Measurements from ENCODE around the gene FBXO42.

The FBXO42 gene

DNA sequence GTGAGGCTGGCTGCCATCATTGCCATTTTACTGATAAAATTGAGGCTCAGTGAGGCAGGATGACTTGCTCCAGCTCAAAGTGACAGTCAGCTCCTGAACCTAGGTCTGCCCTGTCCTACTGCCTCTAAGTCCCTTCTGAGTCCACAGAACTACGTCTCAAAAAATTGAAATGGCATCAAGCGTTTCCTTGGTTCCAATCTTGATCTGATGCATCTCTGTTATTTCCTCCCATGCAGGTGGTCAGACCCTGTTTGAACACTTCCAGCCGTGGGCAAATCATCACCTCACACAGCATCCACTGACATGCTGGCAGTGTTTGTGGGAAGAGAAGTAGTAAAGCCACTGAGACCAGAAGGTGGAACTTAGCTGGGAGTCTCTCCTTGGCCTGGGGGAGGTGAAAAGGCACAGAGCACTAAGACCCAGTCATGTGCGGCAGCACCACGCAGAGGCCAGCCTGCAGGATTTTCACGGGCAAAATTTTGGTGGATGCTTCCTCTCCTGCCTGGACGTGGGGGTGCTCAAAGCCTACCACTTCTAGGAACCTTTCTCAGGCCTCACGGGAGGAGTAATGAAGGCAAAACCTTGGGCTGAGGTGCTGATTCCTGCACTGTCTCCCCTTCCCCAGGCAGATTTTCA is 107.5 kb downstream of the FBXO42 start:
- H3K4me1 ChIP-seq (ENCODE audit: insufficient read depth, low read length, severe bottlenecking), result peaks cover 18% of the 10 kb centered on the region
- H3K9ac ChIP-seq (ENCODE audit: low read length), result no peak overlapping the region
- H3K79me2 ChIP-seq (ENCODE audit: insufficient read depth, low read length), result no peaks in the 10 kb centered on the region
- no peak overlapping the region for H2AFZ ChIP-seq (ENCODE audit: low read length)
- peaks cover 17% of the 10 kb centered on the region; the same call in 1 of the 2 replicates for H3K36me3 ChIP-seq (ENCODE audit: insufficient read depth, low read length)
- no peak for TF ChIP-seq EZH2 (IDR thresholded peaks at IDR 0.05; ENCODE audit: borderline replicate concordance, low read length)
- no peak for TF ChIP-seq CTCF (IDR thresholded peaks at IDR 0.05; ENCODE audit: low read length)
- H4K20me1 ChIP-seq (ENCODE audit: insufficient read depth, low read length), result no peaks in the 10 kb centered on the region
- no peaks in the 10 kb centered on the region for H3K9me3 ChIP-seq (ENCODE audit: low read length)
- no peaks in the 10 kb centered on the region for H3K9me2 ChIP-seq (ENCODE audit: low read depth, low read length)
- no peak overlapping the region for H3K27ac ChIP-seq (ENCODE audit: low read depth, low read length, poor library complexity, severe bottlenecking)
- no peak overlapping the region for H3K4me2 ChIP-seq (ENCODE audit: low read length)
- H3K4me3 ChIP-seq (ENCODE audit: low read depth, low read length, poor library complexity, severe bottlenecking), result no peak overlapping the region
- H3F3A ChIP-seq (ENCODE audit: insufficient read depth, low read length), result peaks cover 7% of the 10 kb centered on the region; the same call in 1 of the 2 replicates
- no peaks in the 10 kb centered on the region for H3K27me3 ChIP-seq (ENCODE audit: insufficient read depth, low read length)

DNA sequence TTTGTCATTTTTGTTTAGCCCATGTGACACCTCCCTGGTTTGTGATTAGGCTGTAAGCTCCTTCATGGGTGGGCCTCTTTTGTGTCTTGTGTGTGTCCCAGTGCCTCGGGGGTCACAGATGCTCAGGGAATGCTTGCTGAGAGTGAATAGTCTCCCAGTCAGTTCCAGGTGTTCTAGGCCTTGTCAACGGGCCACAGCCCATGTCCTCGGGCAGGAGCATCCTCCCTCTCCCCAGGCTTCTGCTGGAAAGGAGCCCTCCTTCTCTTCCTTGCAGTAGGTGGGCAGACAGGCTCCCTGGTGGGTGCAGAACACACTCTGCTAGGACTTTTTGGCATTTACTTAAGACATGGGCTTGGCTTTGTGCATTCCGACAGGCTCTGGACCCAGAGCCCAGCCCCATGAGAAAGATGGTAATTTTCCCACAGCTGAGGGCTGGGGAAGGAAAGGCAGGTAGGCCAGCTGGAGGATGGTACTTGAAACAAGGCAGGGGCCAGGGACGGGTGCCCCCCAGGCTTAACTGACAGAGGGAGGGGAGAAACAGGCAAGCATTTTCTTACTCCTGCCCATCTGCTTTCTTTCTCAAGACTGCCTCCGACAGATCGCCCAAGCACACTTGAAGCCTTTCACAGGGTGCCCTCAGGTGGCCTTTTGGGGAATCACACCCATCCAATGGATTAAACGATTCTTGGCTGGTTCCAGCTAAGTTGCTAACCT is 108.2 kb downstream of the FBXO42 start:
- H2AFZ ChIP-seq (ENCODE audit: low read length), result no peak overlapping the region
- H3K9ac ChIP-seq (ENCODE audit: low read length), result no peak overlapping the region
- no peaks in the 10 kb centered on the region for H3K9me3 ChIP-seq (ENCODE audit: low read length)
- no peak overlapping the region for H3K4me3 ChIP-seq (ENCODE audit: low read depth, low read length, poor library complexity, severe bottlenecking)
- H3K27ac ChIP-seq (ENCODE audit: low read depth, low read length, poor library complexity, severe bottlenecking), result no peak overlapping the region
- H3K79me2 ChIP-seq (ENCODE audit: insufficient read depth, low read length), result no peaks in the 10 kb centered on the region
- no peaks in the 10 kb centered on the region for H3K9me2 ChIP-seq (ENCODE audit: low read depth, low read length)
- no peaks in the 10 kb centered on the region for H3K27me3 ChIP-seq (ENCODE audit: insufficient read depth, low read length)
- no peaks in the 10 kb centered on the region for H4K20me1 ChIP-seq (ENCODE audit: insufficient read depth, low read length)
- H3K36me3 ChIP-seq (ENCODE audit: insufficient read depth, low read length), result peaks cover 17% of the 10 kb centered on the region; the same call in 1 of the 2 replicates
- peaks cover 2% of the 10 kb centered on the region; the same call in 1 of the 2 replicates for H3F3A ChIP-seq (ENCODE audit: insufficient read depth, low read length)
- H3K4me2 ChIP-seq (ENCODE audit: low read length), result no peak overlapping the region
- TF ChIP-seq EZH2 (IDR thresholded peaks at IDR 0.05; ENCODE audit: borderline replicate concordance, low read length), result no peak
- peak; percentile 81 for TF ChIP-seq CTCF (IDR thresholded peaks at IDR 0.05; ENCODE audit: low read length)
- H3K4me1 ChIP-seq (ENCODE audit: insufficient read depth, low read length, severe bottlenecking), result peaks cover 11% of the 10 kb centered on the region

DNA sequence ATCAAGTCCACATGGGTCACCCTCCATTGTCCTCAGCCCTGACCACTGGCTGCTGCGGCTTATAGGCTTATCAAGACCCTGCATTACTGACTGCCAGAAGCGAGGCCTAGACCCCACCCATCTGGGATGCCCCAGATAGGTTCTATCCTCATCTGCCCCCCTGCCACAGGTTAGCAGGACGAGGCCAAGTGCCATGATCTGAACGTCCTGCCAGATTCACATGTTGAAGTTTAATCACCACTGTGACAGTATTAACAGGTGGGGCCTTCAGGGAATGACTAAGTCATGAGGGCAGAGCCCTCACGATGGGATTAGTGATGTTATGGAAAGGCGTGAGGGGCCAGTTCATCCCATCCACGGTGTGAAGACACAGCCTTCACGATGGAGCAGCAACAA is 109.1 kb downstream of the FBXO42 start:
- Histone ChIP-seq H4K20me1 (ENCODE audit: insufficient read depth, low read length) (no peaks in the 10 kb centered on the region), H3K9me3 (ENCODE audit: low read length) (no peaks in the 10 kb centered on the region), H3F3A (ENCODE audit: insufficient read depth, low read length) (no peaks in the 10 kb centered on the region), H3K4me2 (ENCODE audit: low read length) (no peak overlapping the region), H3K36me3 (ENCODE audit: insufficient read depth, low read length) (peaks cover 13% of the 10 kb centered on the region; the same call in 1 of the 2 replicates), H3K4me3 (ENCODE audit: low read depth, low read length, poor library complexity, severe bottlenecking) (no peak overlapping the region), H2AFZ (ENCODE audit: low read length) (no peak overlapping the region), H3K9ac (ENCODE audit: low read length) (no peak overlapping the region), H3K27me3 (ENCODE audit: insufficient read depth, low read length) (no peaks in the 10 kb centered on the region), H3K27ac (ENCODE audit: low read depth, low read length, poor library complexity, severe bottlenecking) (no peak overlapping the region), H3K4me1 (ENCODE audit: insufficient read depth, low read length, severe bottlenecking) (peaks cover 2% of the 10 kb centered on the region), H3K79me2 (ENCODE audit: insufficient read depth, low read length) (no peaks in the 10 kb centered on the region), H3K9me2 (ENCODE audit: low read depth, low read length) (no peaks in the 10 kb centered on the region)
- TF ChIP-seq CTCF (IDR thresholded peaks at IDR 0.05; ENCODE audit: low read length) (no peak), EZH2 (IDR thresholded peaks at IDR 0.05; ENCODE audit: borderline replicate concordance, low read length) (no peak)

All from OCI-LY1 (cell line).